Stimulated activated CD8-positive, alpha-beta memory T cell treated with anti-CD3 and anti-CD28 coated beads, Interleukin-2, amount 100 ng/mL, for 1 hour (primary cell): ENCODE results near the gene TTC28.

Experiments used
- DNase-seq, 2 donors: peaks; one replicate each; pipeline ENCODE4 v3.0.0-alpha.2; 2020; ENCODE audit warnings: low read depth in 2 of 2

The TTC28 gene

DNA sequence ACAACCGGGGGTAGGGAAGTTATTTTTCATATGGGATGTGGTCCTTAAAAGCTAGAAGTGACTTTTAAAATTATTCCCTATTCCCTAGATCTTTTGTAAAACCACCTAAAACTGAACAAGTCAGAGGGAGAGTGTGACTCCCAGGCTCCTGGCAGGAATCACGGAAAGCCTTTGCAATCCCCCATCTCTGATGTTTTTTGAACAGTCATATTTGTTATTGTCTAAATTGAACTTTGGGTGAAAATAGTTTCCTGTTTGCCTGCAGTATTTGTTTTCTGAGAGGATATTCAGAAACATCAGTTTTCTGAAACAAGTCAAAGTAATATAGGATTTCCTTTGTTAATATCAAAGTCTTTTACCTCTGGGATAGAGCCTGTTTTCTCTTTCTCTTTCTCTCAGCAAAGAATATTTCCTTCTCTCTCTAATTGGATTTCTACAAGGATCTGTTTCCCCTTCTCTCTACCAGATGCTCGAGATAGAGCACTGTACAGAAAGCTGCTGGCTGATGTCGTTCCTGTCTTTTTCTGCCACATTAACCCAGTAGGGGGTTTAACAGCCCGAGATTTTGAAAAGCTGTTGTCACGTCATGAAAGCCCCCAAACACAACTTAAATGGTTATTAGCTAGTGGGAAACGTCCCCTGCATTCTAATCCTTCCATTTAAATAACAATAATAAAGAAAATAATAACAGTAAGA is 628.4 kb downstream of the TTC28 start:
- DNase-seq = no peak

DNA sequence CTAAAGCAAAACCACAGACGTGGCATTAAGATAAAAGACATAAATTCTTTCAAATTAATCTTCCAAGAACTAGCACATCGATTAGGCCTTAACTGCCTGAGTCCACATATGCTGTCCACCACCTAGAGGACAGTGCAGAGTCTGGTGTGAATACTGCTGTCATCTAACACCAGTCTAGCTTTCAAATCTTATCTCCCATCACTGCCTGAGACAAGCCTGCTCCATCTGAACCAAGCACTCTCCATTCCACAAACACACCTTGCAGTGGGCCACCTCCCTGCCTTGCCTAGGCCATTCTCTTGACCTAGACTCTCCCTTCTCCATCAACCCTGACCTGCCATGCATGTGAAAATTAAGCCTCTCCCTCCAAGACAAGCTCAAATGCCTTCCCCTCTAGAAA is 631.1 kb downstream of the TTC28 start:
- DNase-seq = no peak

DNA sequence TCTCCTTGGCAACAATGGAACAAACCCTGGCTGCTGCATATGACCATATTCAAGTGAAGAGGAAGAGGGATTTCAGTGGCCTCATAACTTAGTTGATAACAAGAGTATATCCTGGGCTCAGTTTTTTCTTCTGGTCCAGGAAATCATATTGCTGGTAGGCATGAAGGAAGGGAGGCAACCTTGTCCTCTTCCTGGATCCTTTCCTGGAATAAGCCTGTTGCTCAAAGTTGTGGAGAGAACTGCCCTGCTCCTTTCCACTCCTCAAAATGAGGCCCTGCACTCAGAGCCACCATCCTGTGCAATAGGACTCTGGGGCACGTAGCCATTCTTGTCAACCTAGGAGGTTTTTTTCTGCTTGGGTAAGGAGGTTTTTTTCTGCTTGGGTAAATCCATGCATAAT is 631.9 kb downstream of the TTC28 start:
- no peak for DNase-seq

DNA sequence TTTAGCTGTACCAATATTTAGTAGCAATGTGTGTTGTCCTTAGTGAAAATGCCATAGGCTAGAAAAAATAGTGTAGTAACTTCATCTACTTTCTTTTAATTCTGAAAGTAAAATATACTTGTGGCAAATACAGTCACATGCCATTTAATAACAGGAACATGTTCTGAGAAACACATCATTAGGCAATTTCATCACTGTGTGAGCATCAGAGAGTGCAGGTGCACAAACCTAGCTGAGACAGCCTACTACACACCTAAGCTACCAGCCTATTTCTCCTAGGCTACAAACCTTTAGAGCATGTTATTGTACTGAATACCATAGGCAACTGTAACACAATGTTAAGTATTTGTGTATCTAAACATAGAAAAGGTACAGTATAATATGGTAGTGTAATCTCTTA is 633.5 kb downstream of the TTC28 start:
- no peak for DNase-seq

DNA sequence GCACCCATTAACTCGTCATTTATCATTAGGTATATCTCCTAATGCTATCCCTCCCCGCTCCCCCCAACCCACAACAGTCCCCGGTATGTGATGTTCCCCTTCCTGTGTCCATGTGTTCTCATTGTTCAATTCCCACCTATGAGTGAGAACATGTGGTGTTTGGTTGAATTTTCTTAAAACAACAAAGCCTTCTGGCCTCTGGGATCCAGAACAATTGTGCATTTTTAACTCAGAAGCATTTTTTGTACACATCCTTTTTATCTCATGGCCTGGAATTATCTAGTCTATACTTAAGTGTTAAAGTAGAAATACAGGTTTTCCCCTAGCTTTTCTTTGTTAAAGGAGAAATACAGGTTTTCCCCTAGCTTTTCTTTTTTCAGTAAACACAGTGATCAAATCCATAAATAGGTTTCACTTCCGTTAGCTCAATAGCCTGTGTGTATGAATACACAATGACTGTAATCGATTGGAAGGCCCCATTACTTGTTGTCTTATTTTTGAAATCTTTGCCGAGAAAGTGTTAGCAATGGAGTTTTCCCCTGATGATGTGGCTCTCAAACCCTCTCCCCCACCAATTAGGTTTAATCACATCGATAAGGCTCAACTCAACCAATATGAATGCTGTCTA is 635.0 kb downstream of the TTC28 start:
- DNase-seq = no peak

DNA sequence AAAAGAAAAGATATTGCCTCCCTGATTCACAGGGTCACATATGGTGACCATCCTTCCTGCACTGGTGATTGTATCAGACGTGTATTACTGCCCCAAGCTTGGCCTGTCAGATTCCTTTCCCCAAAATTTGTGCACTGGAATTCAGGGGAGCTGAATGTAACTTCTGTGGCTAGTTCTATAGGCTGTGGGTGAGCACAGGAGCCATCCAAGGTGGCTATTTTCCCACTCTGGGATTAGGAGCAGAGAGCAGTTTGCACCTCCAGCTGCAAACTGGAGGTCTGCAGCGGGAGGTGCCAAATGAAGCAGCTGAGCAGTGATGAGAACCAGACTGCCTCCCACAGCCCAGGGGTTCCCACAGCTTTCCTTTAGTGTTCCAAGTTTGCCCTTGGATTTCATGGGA is 636.4 kb downstream of the TTC28 start:
- DNase-seq = no peak

DNA sequence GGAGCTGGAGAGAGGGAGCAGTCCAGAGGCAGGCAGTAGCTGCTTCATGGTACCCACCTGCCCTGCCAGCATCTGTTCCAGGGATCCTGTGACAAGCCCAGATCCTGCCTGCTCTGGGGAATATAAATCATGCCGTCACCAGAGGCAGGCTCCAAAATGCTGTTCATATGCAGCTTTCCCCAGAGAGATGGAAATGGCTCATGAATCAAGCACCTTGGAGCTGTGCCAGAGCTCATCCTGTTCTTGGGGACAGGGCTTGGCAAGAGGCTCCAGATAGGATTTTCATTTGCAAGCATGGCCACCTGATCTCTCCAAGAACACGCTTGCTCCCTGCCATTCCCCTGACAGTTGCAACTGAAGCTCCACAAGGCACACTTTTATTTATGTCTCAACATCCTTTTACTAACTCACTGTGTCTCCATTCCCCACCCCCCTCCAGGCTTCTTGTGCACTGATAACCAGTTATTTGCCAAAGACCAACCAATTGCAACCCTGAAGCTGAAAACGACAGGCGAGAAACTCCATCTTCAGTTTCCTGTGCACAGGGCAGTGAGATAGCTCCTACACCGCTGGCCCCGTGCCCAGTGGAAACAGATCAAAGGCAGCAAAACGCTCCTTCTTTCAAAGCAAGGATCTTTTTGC is 644.8 kb downstream of the TTC28 start:
- no peak for DNase-seq

DNA sequence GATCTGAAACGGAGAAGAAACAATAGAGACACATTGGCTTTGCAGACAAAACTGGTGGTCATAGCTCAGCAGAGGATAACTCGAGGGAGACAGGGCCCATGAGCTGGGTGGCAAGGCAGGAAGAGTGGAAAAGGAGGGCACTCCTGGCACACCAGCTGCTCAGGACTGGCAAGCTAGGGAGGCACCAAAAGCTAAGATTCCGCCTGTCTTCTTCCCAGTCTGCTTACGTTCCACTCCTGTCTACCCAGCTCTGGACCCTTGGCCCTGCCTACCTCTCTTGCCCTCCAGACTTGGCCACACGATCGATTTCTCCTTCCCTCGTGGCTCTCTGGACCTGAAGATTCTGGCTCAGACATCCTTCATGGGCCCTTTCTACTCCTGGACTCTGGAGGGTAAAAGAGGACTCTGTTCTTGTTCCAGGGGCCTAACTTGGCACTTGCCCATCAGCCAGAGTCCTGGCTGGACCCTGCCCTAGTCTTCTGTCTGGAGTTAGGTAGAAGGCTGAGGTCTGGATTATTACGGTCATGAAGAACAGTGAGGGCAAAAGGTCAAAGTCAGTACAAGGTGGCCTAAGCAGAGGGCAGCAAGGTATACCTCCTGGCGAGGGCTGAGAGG is 645.4 kb downstream of the TTC28 start:
- DNase-seq = no peak

DNA sequence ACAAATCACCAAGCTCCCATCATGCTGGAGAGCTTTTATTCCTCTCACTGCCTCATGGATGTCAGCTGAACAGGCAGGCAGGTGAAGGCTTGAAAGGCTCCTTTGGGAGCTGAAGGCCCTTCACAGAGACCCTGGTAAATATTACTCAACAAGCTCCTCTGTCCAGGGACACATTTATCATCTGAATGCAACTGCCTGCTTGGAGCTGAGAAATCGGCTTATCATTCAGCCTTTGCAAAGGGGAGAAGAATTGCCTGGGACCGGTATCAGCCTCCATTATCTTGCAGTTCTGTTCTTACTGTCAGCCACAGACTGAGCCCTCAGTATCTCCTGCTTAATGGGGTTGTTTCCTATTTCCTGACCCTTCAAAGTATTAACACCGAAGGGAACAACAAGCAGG is 646.8 kb downstream of the TTC28 start:
- no peak for DNase-seq

DNA sequence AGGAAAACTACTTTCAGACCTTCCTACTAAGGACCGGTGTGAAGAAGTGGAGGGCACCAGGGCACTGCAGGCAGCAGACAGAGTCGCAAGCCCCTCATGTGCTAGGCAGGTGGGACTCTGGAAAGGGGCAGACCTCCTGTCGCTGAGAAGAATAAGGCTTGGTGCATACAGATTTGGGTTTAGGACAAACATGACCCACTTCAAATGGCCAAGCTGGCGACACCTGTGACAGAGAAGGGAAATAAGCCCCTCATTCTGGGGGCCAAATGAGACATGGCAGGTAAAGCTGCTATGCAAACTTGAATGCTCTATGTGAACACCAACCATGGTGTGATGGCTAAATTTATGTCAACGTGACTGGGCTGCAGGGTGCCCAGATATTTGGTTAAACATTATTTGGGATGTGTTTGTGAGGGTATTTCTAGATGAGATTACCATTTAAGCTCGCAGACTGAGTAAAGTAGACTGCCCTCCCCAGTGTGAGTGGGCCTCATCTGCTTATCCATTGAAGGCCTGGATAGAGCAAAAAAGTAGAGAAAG is 648.2 kb downstream of the TTC28 start:
- DNase-seq = no peak

DNA sequence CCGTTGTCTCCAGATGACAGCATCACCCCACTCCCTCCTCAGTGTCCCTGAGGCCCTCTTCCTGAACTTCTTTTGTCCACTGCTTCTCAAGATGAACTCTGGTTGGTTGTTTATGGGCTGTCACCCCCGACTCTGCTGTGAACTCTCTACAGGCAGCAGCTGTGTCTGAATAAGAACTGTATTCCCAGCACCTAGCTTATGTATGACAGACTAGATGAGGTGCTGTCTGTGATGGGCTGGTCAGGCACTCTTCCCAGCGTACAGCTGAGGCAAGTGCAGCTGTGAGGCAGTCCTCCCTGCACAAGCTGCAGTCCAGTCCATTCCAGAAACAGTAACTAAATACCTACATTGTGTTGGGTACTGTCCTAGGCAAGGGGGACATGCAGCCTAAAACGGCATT is 649.2 kb downstream of the TTC28 start:
- no peak for DNase-seq

DNA sequence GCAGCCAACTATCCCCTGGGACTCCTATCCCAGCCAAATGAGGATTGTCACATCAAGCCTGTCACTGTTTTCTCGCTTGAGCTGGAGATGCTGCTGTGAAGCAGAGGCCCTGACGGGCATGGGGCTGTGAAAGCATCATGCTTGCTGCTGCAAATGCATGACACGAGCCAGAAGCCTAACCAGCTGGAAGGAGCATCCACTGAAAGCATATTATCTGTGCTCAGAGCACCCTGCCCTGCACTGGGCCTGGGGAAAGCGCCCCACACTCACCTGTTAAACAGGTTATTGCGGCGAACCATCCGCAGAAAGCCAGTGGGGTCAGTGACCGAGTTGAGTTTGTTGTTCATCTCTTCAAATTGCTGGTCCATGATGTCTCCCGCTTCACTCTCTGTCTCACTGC is 649.7 kb downstream of the TTC28 start:
- DNase-seq = no peak

DNA sequence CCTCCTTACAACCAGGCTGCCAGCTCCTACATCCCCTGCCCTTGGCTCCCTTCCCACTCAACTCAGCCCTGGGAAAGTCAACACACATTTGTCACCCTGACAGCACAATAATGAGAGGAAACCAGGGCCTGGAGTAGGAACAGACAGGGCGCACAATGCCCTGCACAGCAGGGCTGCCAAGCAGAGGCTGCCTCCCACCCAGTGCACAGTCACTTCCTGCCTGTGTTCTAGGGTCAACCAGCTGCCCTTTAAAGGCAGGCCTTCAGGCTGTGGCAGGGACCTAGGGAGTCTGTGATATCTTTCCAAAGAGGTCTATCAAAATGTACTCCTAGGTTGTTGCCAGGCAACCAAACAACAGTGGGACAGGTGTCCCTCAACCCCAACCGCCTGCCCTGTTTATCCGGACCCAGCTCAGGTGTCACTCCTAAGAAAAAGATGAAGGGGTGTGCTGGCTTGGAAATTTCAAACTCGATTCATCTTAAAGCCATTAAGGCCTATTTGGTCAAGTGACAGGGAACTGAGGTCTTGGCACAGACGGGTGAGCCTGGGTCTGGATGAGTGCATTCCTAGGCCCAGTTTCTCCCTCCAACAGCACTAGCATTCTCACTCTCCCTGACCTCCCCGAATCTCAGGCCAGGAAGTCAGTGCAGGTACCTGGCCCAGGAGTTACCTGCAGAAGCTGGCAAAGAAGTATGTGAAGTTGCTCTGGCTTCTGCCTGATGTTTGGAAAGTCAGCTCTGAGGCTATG is 650.3 kb downstream of the TTC28 start:
- DNase-seq = no peak

DNA sequence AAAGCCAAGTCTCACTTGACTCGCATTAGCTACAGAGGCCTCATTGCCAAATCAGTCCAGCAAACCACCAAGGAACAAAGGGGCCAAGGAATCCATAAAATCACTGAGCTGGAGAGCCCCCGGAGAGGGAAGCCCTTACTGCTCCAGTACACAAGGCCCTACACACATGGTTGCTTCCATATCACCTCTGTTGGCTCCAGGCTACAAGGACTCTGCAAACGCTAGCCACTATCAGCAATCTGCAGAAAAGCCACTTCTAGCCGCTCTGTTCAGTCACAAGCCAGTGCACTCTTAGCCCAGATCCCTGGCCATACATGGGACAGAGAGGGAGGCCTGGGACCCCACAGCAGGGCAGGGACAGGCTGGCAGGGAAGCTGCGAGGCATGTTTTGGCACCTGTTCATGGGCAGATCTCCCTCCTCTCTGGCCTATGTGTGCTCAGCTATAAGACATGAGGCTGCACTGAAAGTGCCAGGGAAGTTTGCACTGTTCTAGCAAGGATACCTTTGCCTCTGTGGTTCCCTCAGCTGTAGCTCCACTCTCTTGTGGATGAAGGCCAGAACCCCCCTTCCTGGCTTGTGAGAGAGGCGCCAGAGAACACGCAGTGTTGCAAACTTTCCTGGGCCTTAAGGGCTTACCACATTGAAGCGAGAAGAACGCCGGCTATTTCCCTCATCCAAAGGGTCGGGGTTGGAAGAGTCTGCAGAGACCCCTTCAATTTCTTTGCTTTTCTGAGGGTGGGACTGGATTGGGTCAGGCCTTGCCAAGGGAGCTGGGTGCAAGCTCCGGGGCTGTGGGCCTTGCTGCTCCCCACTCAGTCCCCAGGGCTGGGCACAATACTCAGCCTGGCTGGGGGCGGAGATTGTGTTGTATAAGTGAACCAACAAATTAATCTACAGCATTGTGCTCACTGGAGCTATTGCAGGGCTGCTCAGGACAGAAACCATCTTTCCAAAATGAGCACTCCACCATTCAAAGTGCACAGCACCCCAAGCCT is 651.9 kb downstream of the TTC28 start:
- DNase-seq = no peak

DNA sequence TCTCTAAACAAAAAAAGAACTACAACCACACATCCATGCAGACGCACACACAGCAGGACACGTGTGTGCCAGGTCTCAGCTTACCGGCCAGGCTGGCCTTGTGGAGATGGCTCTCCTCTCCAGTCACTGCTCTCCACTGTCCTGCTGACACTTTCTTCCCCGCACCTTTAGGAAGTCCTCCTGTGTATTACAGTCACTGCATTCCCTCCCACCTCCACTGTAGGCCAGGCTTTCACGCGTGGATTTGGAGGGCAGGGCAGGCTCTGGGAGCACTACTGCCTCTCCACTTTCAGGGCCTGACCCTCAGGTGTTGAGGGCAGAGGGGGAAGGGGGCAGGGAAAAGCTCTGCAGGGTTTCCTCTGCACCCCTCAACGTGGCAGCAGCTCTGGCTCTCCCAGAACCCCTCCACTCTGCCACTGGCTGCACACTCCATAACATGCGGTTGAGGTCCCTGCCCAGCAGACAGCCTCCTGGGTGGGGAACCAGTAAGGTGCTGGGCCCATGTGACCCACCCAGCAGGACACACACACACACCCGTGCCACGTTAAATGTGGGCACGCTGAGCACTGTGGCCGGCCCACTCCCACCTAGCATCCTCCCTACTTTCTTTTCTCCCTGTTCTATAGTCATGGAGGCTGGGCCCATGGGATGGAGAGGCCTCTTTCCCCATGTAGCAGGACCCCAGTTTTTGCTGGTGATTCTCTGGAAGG is 653.6 kb downstream of the TTC28 start:
- no peak for DNase-seq

DNA sequence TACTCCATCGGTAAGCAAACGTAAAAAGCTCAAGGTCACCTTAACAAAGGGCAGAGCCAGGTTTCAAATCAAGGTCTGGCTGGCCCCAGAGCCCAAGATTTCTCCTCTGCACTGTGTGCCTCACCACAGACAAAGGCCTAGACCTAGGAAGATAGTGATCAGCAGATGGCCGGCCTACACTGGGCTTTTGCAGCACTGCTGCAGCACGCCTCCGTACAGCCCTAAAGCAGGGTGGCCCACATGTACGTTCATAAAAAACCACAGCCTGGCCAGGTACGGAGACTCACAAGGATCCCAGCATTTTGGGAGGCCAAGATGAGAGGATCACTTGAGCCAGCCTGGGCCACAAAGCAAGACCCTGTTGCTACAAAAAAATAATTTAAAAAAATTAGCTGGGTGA is 654.3 kb downstream of the TTC28 start:
- no peak for DNase-seq

DNA sequence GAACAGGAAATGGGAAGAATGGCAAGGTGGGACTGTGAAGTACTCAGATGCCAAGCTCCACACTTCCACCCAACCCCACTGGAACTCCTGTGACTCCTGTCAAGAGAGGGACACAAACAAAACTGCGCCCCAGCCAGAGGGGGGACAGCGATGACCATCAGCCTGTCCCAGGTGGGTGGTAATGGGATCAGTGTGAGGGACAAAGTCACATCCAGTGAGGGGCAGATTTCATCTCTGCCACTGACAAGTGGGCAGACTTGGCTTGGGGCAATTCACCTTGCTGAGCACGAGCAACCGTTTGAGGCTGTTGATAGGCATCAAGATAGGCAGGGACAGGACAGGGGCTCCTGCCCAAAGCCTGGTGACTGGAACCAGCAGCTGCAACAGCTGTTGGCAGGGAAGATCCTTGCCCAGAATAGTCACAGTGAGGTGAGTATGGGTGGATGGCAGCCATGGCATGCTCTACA is 655.2 kb downstream of the TTC28 start:
- no peak for DNase-seq

DNA sequence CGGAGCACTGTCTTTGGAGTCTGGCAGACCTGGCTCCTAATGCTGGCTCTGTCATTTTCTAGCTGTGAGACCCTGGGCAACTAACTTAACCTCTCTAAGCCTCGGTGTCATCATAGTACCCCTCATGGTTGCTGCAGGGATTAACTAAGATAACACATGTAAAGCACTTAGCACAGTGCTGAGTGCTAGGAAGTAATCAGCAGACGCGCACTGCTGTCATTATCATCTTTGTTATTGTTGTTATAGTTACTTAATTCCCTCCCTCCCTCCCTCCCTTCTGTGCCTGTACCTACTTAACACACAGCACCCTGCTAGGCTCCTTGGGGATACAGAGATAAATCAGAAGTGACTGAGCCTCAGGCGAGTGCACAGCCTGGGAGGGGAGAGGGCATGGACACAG is 655.9 kb downstream of the TTC28 start:
- no peak for DNase-seq

DNA sequence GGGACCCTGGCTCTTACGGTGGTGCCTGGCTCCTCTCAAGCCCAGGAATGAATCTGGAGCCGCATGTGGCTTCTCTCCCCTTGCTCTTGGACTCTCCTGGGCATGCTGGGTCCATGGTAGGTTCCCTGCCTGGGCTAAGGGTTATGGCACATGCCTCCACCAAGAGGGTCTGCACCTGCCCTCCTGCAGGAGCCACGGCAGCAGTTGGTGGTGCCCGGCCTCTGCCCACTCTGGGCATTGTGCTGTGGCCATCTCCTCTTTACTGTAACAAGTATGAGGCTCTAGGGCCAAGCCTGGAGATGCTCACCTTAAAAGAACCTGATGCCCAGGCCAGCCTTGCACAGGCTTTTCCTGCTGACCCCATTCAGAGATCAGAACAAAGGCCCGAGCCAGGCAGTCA is 656.6 kb downstream of the TTC28 start:
- DNase-seq = no peak
